AG09309 (cell line): ENCODE data around the gene CHST2.

Experiments used
- DNase-seq: peaks from one replicate; pipeline ENCODE4 v3.0.0-alpha.2; 2010; ENCODE audit warnings: low read depth
- H3K4me3 ChIP-seq: 2 replicates; pipeline ENCODE4 v1.5.1; 2011; ENCODE audit warnings: mild to moderate bottlenecking, low read depth, low read length, moderate library complexity; ENCODE audit not compliant: control insufficient read depth
- CTCF ChIP-seq: IDR thresholded peaks from 2 replicates; pipeline ENCODE4 v1.5.1; 2011; ENCODE audit warnings: mild to moderate bottlenecking, low read depth, low read length, inconsistent platforms; ENCODE audit not compliant: insufficient read depth, control insufficient read depth; ENCODE audit errors: missing control alignments

Gene CHST2

DNA sequence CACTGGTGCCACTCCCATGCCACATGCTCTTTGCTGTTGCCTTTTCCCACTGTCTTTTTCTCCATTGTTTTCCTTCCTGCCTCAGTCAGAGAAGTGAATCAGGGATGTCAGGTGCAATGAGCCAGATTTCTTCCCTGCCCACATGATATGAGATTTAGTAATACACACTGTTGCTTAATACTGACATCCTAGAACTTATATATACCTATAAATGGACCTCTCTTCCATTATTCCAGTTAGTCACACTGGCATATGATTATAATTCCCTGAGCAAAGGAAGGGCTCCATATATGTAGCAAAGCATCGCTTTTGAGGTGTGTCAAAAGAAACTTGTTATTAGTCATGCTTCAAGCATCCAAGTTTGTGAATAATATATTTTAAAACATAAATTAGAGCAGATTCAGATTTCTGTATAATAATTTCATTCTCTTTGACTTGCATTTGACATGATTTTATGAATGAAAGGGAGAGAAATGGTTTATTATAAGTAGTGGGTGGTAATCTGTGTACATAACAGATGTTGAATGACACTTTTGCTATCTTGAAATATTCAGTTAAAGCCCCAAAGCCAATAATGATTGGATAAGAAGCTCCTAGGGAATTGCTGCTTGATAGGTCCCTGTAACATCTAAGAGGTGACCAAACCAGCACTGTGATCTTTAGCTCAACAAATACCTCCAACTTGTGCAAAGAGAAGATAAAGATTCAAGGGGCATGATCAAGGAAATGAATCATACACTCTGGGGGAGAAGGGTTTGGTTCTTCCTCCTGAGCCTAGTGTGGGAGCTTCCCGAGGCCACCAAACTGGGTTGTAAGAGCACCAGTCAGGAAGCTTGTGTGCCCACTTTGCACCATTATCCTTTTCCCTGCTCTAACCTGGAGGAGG, 48.6 kb downstream of the CHST2 start:
- DNase-seq = no peak
- no peak for TF ChIP-seq CTCF
- H3K4me3 ChIP-seq = no peak overlapping the region

DNA sequence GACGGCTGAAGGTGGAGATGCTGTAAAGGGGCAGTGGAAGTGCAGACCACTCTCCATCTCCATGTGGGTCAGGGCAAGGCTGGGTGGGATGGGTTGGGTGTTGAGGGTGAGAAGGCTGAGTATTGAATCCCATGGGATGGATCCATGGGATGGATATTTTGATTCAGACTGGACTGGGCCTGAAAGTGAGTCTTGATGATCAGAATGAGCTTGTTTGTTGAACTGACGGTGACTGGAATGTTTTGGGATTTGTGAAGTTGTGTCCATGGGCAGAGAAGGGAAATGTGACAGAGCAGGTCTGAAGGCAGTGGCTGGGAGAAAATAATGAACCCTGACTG, 49.3 kb downstream of the CHST2 start:
- no peak for DNase-seq
- H3K4me3 ChIP-seq = no peak overlapping the region
- TF ChIP-seq CTCF = no peak

- H3K4me3 ChIP-seq = no peak overlapping the region
- no peak for DNase-seq
- no peak for TF ChIP-seq CTCF
Measured at GRCh38 chr3:143170074-143170473, 50.5 kb downstream of the CHST2 start.

DNA sequence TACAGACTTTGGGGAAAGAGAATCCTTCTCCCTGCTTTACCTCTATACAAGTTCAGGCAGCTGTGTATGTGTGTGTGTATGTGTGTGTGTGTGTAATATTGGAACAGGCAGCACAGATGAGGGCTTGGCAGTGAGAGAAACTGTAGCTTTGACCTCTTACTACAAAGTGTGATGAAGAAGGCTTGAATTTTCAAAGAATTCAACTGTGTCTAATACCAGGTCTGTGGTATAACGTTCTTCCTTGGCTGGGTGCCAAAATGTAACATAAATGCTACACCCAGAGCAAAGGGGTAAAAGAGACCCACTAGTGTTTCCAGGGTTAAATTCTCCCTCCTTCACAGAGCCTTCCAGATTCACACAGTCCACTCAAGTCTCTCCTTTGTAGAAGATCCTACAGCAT, 51.1 kb downstream of the CHST2 start:
- no peak overlapping the region for H3K4me3 ChIP-seq
- no peak for DNase-seq

GRCh38 chr3:143171141-143171980, 51.8 kb downstream of the CHST2 start:
- no peak for DNase-seq
- no peak overlapping the region for H3K4me3 ChIP-seq
- TF ChIP-seq CTCF = no peak

More for the DNA sequence above, 51.1 kb downstream of the CHST2 start:
- no peak for TF ChIP-seq CTCF

- no peak overlapping the region for H3K4me3 ChIP-seq
- TF ChIP-seq CTCF = no peak
Measured at GRCh38 chr3:143172062-143172794, 52.7 kb downstream of the CHST2 start.

More at GRCh38 chr3:143172062-143172794, 52.7 kb downstream of the CHST2 start:
- no peak for DNase-seq
